Measurements from ENCODE around the gene NRL.
"Not testable (repeated sequence)": the region's sequence is repeated elsewhere in the genome, so short reads cannot be mapped to it uniquely, and the experiment has no call there.

The NRL gene

GRCh38 chr14:24123424-24124417, 9.0 kb upstream of the NRL start:
- no peak for DNase-seq

- no peak for DNase-seq
These were observed 8.1 kb upstream of the NRL start for GRCh38 chr14:24122898-24123297.

GRCh38 chr14:24122416-24122815, 7.7 kb upstream of the NRL start:
- DNase-seq = no peak

- DNase-seq = no peak
These were observed 6.5 kb upstream of the NRL start for GRCh38 chr14:24121210-24121609.

GRCh38 chr14:24119691-24120090, 4.9 kb upstream of the NRL start:
- DNase-seq = no peak

GRCh38 chr14:24117179-24117578, 2.4 kb upstream of the NRL start:
- DNase-seq = no peak

- no peak for DNase-seq
These were observed 1.5 kb upstream of the NRL start for GRCh38 chr14:24116128-24116814.

GRCh38 chr14:24115422-24116127, 826 bp upstream of the NRL start:
- no peak for DNase-seq

- peak; percentile 97 to 98 for DNase-seq
These were observed 783 bp downstream of the NRL start for GRCh38 chr14:24113801-24114531.

GRCh38 chr14:24113379-24113800, 1.4 kb downstream of the NRL start:
- no peak for DNase-seq

- no peak for DNase-seq
These were observed 4.2 kb downstream of the NRL start for GRCh38 chr14:24110523-24110922.

- DNase-seq = no peak
These were observed 4.7 kb downstream of the NRL start for GRCh38 chr14:24110060-24110459.

- no peak for DNase-seq
These were observed 6.3 kb downstream of the NRL start for GRCh38 chr14:24108336-24108874.

GRCh38 chr14:24106672-24107271, 8.0 kb downstream of the NRL start:
- no peak for DNase-seq

GRCh38 chr14:24105609-24106239, 9.0 kb downstream of the NRL start:
- DNase-seq = not testable (repeated sequence)

- no peak for DNase-seq
These were observed 11.3 kb downstream of the NRL start for GRCh38 chr14:24103451-24103850.

GRCh38 chr14:24102357-24103048, 12.2 kb downstream of the NRL start:
- DNase-seq = no peak

- no peak for DNase-seq
These were observed 13.7 kb downstream of the NRL start for GRCh38 chr14:24100982-24101494.

GRCh38 chr14:24100197-24100981, 14.4 kb downstream of the NRL start:
- peak; percentile 69 to 70 for DNase-seq

All from inflammatory macrophage (primary cell).